BLaER1 treated with 17β-estradiol and CSF1 and Interleukin-3, amounts not matched to agents 10 nM and 100 nM (cell line): Measurements from ENCODE around the gene DIS3L2.

Experiments used
- H3K27ac ChIP-seq, 11 experiments: shearing (Covaris generic); formaldehyde crosslinking; 2 replicates each; pipeline ENCODE4 v1.8.1; 2022
- H3K27me3 ChIP-seq, 11 experiments: shearing (Covaris generic); formaldehyde crosslinking; 2 replicates each; pipeline ENCODE4 v1.8.1; 2022
- H3K36me3 ChIP-seq, 11 experiments: shearing (Covaris generic); formaldehyde crosslinking; 2 replicates each; pipeline ENCODE4 v1.8.1; 2022
- H3K4me1 ChIP-seq, 10 experiments: shearing (Covaris generic); formaldehyde crosslinking; 2 replicates each; pipeline ENCODE4 v1.8.1; 2022
- H3K4me2 ChIP-seq, 11 experiments: shearing (Covaris generic); formaldehyde crosslinking; 2 replicates each; pipeline ENCODE4 v1.8.1; 2022
- H3K4me3 ChIP-seq, 10 experiments: shearing (Covaris generic); formaldehyde crosslinking; 2 replicates each; pipeline ENCODE4 v1.8.1; 2022
- H3K9ac ChIP-seq, 11 experiments: shearing (Covaris generic); formaldehyde crosslinking; 2 replicates each; pipeline ENCODE4 v1.8.1; 2022
- H3K9me3 ChIP-seq, 11 experiments: shearing (Covaris generic); formaldehyde crosslinking; replicated peaks in 1 of 11; 2 replicates each; pipeline ENCODE4 v1.8.1; 2022
- H4K20me1 ChIP-seq, 11 experiments: shearing (Covaris generic); formaldehyde crosslinking; 2 replicates each; pipeline ENCODE4 v1.8.1; 2022
- Cebpa-rat ChIP-seq, 11 experiments: shearing (Covaris generic); IDR thresholded peaks; 2 replicates each; pipeline ENCODE4 v1.8.1; 2022

DIS3L2 gene

DNA sequence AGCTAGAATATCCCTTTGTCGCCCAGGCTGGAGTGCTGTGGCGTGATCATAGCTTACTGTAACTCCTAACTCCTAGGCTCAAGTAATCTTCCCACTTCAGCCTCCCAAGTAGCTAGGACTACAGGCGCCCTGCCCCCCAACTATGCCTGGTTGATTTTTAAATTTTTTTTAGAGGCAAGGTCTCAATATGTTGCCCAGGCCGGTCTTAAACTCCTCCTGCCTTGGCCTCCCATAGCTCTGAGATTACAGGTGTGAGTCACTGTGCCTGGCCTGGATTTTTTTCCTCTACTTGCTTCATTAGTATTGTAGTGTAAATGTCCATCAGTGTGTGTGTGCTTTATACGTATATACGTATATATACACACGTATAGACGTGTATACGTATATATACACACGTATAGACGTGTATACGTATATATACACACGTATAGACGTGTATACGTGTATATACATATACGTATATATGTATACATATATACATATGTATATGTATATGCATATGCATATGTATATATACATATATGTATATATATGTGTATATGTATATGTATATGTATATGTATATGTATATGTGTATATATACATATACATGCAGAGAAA is 124.4 kb downstream of the DIS3L2 start:
- no peaks in the 10 kb centered on the region; a peak in 2 of 20 replicates for H3K4me1 ChIP-seq
- H4K20me1 ChIP-seq, result no peaks in the 10 kb centered on the region; a peak in 1 of 22 replicates
- peaks cover 32 to 51% (median 40%) of the 10 kb centered on the region in 11 experiments for H3K36me3 ChIP-seq
- TF ChIP-seq Cebpa-rat (IDR thresholded peaks at IDR 0.05), result no peak
- H3K4me2 ChIP-seq, result no peak overlapping the region
- no peak overlapping the region for H3K9ac ChIP-seq
- H3K27ac ChIP-seq, result no peak overlapping the region
- peaks cover 15 to 24% (median 20%) of the 10 kb centered on the region in 11 experiments for H3K9me3 ChIP-seq
- H3K4me3 ChIP-seq, result no peak overlapping the region
- no peaks in the 10 kb centered on the region for H3K27me3 ChIP-seq

DNA sequence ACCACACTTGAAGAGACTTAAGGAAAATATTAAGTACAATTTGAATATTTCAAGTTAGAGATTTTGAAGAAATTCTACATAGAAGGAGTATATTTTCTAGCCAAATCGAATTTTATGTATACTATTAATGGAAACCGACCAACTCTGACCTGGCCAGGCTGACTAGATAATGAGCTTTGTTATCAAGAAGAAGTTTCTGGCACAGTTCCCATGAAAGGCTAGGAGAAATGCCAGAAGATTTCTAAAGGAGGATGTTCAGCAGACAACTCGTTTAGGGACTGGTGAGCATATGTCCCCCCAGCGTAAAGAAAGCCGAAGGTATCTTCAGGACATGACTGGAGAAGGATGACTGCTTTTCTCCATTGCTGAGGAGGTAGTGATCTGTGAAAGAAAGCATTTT is 127.3 kb downstream of the DIS3L2 start:
- no peak overlapping the region for H3K4me3 ChIP-seq
- peaks cover 19 to 51% (median 33%) of the 10 kb centered on the region in 11 experiments; a peak in 20 of 22 replicates for H3K36me3 ChIP-seq
- no peak for TF ChIP-seq Cebpa-rat (IDR thresholded peaks at IDR 0.05)
- no peaks in the 10 kb centered on the region; a peak in 2 of 20 replicates for H3K4me1 ChIP-seq
- H4K20me1 ChIP-seq, result no peaks in the 10 kb centered on the region; a peak in 1 of 22 replicates
- H3K9me3 ChIP-seq, result peaks cover 0 to 14% (median 9%) of the 10 kb centered on the region in 11 experiments; a peak in 19 of 22 replicates
- H3K27ac ChIP-seq, result no peak overlapping the region
- H3K9ac ChIP-seq, result no peak overlapping the region
- no peaks in the 10 kb centered on the region for H3K27me3 ChIP-seq
- H3K4me2 ChIP-seq, result no peak overlapping the region

DNA sequence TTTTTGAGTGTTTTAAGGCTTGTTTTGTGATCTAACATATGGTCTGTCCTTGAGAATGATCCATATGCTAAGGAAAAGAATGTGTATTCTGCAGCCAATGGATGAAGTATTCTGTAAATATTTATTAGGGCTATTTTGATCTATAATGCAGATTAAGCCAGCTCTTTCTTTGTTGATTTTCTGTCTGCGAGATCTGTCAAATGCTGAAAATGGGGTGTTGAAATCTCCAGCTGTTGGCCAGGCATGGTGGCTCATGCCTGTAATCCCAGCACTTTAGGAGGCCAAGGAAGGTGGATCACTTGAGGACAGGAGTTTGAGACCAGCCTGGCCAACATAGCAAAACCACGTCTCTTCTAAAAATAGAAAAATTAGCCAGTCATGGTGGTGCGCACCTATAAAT is 132.7 kb downstream of the DIS3L2 start:
- no peak overlapping the region for H3K4me2 ChIP-seq
- H3K9me3 ChIP-seq, result peaks cover 47 to 61% (median 57%) of the 10 kb centered on the region in 11 experiments
- H3K4me3 ChIP-seq, result no peak overlapping the region
- no peaks in the 10 kb centered on the region for H3K27me3 ChIP-seq
- no peak for TF ChIP-seq Cebpa-rat (IDR thresholded peaks at IDR 0.05)
- H3K36me3 ChIP-seq, result peaks cover 44 to 80% (median 58%) of the 10 kb centered on the region in 11 experiments
- H3K4me1 ChIP-seq, result no peaks in the 10 kb centered on the region
- no peak overlapping the region for H3K27ac ChIP-seq
- no peaks in the 10 kb centered on the region for H4K20me1 ChIP-seq
- H3K9ac ChIP-seq, result no peak overlapping the region

DNA sequence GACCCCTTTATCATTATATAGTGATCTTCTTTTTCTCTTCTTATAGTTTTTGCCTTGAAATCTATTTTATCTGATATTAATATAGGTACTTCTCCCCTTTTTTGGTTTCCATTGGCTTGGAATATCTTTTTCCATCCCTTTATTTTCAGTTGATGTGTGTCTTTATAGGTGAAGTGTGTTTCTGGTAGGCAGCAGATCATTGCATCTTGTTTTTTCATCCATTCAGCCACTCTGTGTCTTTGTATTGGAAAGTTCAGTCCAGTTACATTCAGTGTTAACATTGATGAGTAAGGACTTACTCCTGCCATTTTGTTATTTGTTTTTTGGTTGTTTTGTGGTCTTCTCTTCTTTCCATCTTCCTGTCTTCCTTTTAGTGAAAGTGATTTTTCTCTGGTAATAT is 133.4 kb downstream of the DIS3L2 start:
- peaks cover 48 to 68% (median 59%) of the 10 kb centered on the region in 11 experiments for H3K9me3 ChIP-seq
- H3K4me1 ChIP-seq, result no peaks in the 10 kb centered on the region
- H3K9ac ChIP-seq, result no peak overlapping the region
- no peaks in the 10 kb centered on the region for H4K20me1 ChIP-seq
- H3K4me3 ChIP-seq, result no peak overlapping the region
- no peak for TF ChIP-seq Cebpa-rat (IDR thresholded peaks at IDR 0.05)
- H3K27ac ChIP-seq, result no peak overlapping the region
- peaks cover 40 to 78% (median 51%) of the 10 kb centered on the region in 11 experiments for H3K36me3 ChIP-seq
- no peak overlapping the region for H3K4me2 ChIP-seq
- no peaks in the 10 kb centered on the region for H3K27me3 ChIP-seq

DNA sequence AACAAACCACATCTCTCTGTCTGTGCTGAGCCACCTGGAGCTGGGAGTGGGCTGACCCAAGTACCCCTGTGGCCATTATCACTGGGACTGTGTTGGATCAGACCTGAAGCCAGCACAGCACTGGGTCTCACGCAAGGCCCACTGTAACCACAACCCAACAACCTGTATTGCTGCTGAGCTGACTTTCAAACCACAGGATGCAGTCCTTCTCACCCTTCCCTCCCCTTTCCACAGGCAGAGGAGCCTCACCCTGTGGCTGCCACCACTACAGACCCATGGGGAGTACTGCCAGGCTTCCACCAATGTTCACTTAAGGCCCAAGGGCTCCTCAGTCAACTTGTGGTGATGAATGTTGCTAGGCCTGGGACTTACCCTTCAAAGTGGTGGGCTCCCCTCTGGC is 135.7 kb downstream of the DIS3L2 start:
- Histone ChIP-seq H4K20me1 (no peaks in the 10 kb centered on the region), H3K36me3 (peaks cover 36 to 64% (median 45%) of the 10 kb centered on the region in 11 experiments), H3K9me3 (peaks cover 49 to 70% (median 61%) of the 10 kb centered on the region in 11 experiments), H3K27me3 (no peaks in the 10 kb centered on the region; a peak in 1 of 22 replicates), H3K9ac (no peak overlapping the region), H3K4me1 (0 out of 20 replicates have a peak, but pooled peaks cover 0 to 4% (median 0%) of the 10 kb centered on the region in 10 experiments), H3K4me2 (no peak overlapping the region), H3K4me3 (no peak overlapping the region), H3K27ac (no peak overlapping the region)
- no peak for TF ChIP-seq Cebpa-rat (IDR thresholded peaks at IDR 0.05)

DNA sequence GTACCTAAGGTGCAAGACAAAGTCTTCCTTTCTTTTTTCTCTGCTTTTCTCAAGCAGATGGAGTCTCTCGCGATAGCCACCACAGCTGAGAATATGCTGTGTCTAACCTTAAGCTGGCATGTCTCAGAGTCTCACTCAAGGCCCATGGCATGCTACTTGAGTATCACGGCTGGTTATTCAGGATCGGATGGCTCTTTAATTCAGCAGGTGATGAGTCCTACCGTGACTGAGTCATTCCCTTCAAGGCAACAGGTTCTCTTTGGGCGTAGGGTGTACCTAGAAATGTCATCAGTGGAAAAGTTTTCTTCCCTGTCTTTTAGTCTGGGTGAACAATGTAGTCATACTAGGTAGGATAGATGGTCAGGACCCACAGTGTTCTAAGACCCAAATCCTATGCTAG is 136.2 kb downstream of the DIS3L2 start:
- H3K4me2 ChIP-seq, result no peak overlapping the region
- TF ChIP-seq Cebpa-rat (IDR thresholded peaks at IDR 0.05), result no peak

DNA sequence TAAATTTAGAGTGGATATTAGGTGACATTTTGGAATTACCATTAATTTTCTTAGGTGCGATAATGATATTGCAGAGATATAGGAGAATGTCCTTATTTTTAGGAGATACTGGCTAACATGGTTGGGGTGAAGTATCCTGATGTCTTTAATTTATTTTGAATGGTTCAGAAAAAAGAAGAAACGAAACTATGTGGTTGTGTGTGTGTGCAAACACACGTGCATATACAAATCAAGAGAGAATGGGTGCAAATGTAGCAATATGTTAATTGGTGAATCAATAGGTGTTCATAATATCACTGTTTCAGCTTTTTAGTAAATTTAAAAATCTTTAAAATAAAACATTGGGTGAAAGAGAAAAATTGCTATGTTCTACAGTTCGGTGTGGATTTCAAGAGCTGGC is 140.9 kb downstream of the DIS3L2 start:
- no peak overlapping the region for H3K4me2 ChIP-seq
- peaks cover 14 to 42% (median 25%) of the 10 kb centered on the region in 11 experiments; a peak in 21 of 22 replicates for H3K36me3 ChIP-seq
- 0 out of 20 replicates have a peak, but pooled peaks cover 0 to 6% (median 0%) of the 10 kb centered on the region in 10 experiments for H3K4me1 ChIP-seq
- no peak overlapping the region for H3K9ac ChIP-seq
- H3K9me3 ChIP-seq, result peaks cover 14 to 32% (median 23%) of the 10 kb centered on the region in 11 experiments
- no peaks in the 10 kb centered on the region for H4K20me1 ChIP-seq
- H3K4me3 ChIP-seq, result no peak overlapping the region; a peak in 1 of 20 replicates
- no peak for TF ChIP-seq Cebpa-rat (IDR thresholded peaks at IDR 0.05)
- no peak overlapping the region for H3K27ac ChIP-seq
- no peaks in the 10 kb centered on the region; a peak in 1 of 22 replicates for H3K27me3 ChIP-seq

More for the DNA sequence above, 136.2 kb downstream of the DIS3L2 start:
- Histone ChIP-seq H3K27ac (no peak overlapping the region), H3K36me3 (peaks cover 36 to 64% (median 45%) of the 10 kb centered on the region in 11 experiments), H3K9me3 (peaks cover 48 to 68% (median 60%) of the 10 kb centered on the region in 11 experiments), H4K20me1 (no peaks in the 10 kb centered on the region), H3K4me3 (no peak overlapping the region), H3K9ac (no peak overlapping the region), H3K27me3 (no peaks in the 10 kb centered on the region; a peak in 1 of 22 replicates), H3K4me1 (0 out of 20 replicates have a peak, but pooled peaks cover 0 to 6% (median 0%) of the 10 kb centered on the region in 10 experiments)

DNA sequence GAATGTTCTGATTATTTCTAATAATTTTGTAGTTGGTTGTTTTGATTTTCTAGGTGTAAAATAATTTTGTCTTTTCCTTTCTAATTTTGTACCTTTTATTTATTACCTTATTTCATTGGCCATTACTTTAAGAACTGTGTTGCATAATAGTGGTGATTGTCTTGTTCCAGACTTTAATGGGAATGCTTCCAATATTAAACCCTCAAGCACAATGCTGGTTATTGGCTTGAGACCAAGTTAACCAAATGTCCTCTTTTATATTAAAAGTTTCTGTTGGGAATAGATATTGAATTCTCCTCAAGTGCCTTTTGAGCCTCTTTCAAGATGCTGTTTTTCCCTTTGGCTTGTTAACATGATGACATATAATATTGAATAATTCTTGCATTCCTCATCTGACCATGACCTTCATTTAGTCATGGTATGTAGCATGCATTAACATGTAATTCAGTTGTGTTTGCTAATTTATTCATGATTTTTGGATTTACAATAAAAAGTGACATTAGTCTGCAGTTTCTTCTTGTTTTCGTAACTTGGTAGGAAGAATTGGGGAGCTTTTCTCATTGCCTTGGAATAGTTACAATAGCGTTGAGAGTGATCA is 141.7 kb downstream of the DIS3L2 start:
- no peak overlapping the region for H3K4me3 ChIP-seq
- no peak for TF ChIP-seq Cebpa-rat (IDR thresholded peaks at IDR 0.05)
- H3K4me1 ChIP-seq, result 0 out of 20 replicates have a peak, but pooled peaks cover 0 to 6% (median 0%) of the 10 kb centered on the region in 10 experiments
- H3K36me3 ChIP-seq, result peaks cover 6 to 37% (median 17%) of the 10 kb centered on the region in 11 experiments; a peak in 19 of 22 replicates
- H3K4me2 ChIP-seq, result no peak overlapping the region
- H3K27ac ChIP-seq, result no peak overlapping the region
- H3K27me3 ChIP-seq, result no peaks in the 10 kb centered on the region; a peak in 1 of 22 replicates
- no peak overlapping the region for H3K9ac ChIP-seq
- peaks cover 6 to 23% (median 16%) of the 10 kb centered on the region in 11 experiments; a peak in 21 of 22 replicates for H3K9me3 ChIP-seq
- H4K20me1 ChIP-seq, result no peaks in the 10 kb centered on the region

DNA sequence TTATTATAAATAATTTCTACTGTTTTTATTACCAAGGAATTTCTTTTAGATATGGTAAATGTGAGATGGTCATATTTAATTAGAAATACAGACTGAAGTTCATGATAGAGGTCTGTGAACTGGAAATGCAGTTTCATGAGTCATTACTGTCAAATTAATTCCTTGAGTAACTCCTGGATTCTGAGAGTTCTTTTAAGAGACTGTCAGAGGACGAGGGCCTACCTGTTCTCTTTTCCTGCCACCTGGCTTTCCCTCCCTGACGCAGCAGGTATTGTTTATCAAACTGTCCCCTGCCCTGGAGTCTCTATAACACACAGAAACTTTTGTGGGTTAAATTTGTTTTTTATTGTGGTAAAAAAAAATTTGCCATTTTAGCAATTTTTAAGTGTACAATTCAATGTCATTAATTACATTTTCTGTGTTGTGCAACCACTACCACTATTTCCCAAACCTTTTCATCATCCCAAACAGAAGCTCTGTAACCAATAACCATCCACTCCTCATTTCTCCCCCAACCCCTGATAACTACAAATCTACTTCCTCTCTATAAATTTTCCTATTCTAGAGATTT is 142.6 kb downstream of the DIS3L2 start:
- Histone ChIP-seq H4K20me1 (no peaks in the 10 kb centered on the region), H3K4me3 (no peak overlapping the region), H3K4me2 (no peak overlapping the region), H3K9me3 (peaks cover 5 to 20% (median 12%) of the 10 kb centered on the region in 11 experiments; a peak in 20 of 22 replicates), H3K4me1 (0 out of 20 replicates have a peak, but pooled peaks cover 0 to 6% (median 0%) of the 10 kb centered on the region in 10 experiments), H3K36me3 (peaks cover 2 to 31% (median 16%) of the 10 kb centered on the region in 11 experiments; a peak in 17 of 22 replicates), H3K27ac (no peak overlapping the region), H3K9ac (no peak overlapping the region), H3K27me3 (no peaks in the 10 kb centered on the region; a peak in 1 of 22 replicates)
- no peak for TF ChIP-seq Cebpa-rat (IDR thresholded peaks at IDR 0.05)
